ENCODE data around the gene PLEKHA7. TPM values are rescaled to one million over a fixed set of nuclear protein-coding genes. Genes with fewer than 3 reads are reported as not detected.

Gene PLEKHA7
- total RNA-seq, 1 donor from 2014 or later: 25.3 TPM

GRCh38 chr11:16945671-16946469, 68.3 kb downstream of the PLEKHA7 start:
- Histone ChIP-seq H3K36me3 (ENCODE audit: control insufficient read depth, insufficient read depth, low read length) (no peaks in the 10 kb centered on the region), H3K27me3 (ENCODE audit: control insufficient read depth, insufficient read depth, low read length) (no peaks in the 10 kb centered on the region), H3K4me3 (ENCODE audit: low read depth, low read length) (no peak overlapping the region)
- peak; percentile 93 for TF ChIP-seq CTCF (IDR thresholded peaks at IDR 0.05; ENCODE audit: insufficient read depth, low read length, poor library complexity, severe bottlenecking)
- no peak for DNase-seq (ENCODE audit: low read depth)

GRCh38 chr11:16942911-16943310, 71.3 kb downstream of the PLEKHA7 start:
- H3K36me3 ChIP-seq (ENCODE audit: control insufficient read depth, insufficient read depth, low read length): no peaks in the 10 kb centered on the region
- no peak for TF ChIP-seq CTCF (IDR thresholded peaks at IDR 0.05; ENCODE audit: insufficient read depth, low read length, poor library complexity, severe bottlenecking)
- H3K27me3 ChIP-seq (ENCODE audit: control insufficient read depth, insufficient read depth, low read length): no peaks in the 10 kb centered on the region
- no peak for DNase-seq (ENCODE audit: low read depth)
- H3K4me3 ChIP-seq (ENCODE audit: low read depth, low read length): no peak overlapping the region

GRCh38 chr11:16942342-16942741, 71.9 kb downstream of the PLEKHA7 start:
- no peak for TF ChIP-seq CTCF (IDR thresholded peaks at IDR 0.05; ENCODE audit: insufficient read depth, low read length, poor library complexity, severe bottlenecking)
- H3K36me3 ChIP-seq (ENCODE audit: control insufficient read depth, insufficient read depth, low read length): no peaks in the 10 kb centered on the region
- no peak for DNase-seq (ENCODE audit: low read depth)
- H3K4me3 ChIP-seq (ENCODE audit: low read depth, low read length): no peak overlapping the region
- H3K27me3 ChIP-seq (ENCODE audit: control insufficient read depth, insufficient read depth, low read length): no peaks in the 10 kb centered on the region

- TF ChIP-seq CTCF (IDR thresholded peaks at IDR 0.05; ENCODE audit: insufficient read depth, low read length, poor library complexity, severe bottlenecking): no peak
- no peaks in the 10 kb centered on the region for H3K27me3 ChIP-seq (ENCODE audit: control insufficient read depth, insufficient read depth, low read length)
- no peaks in the 10 kb centered on the region for H3K36me3 ChIP-seq (ENCODE audit: control insufficient read depth, insufficient read depth, low read length)
- H3K4me3 ChIP-seq (ENCODE audit: low read depth, low read length): no peak overlapping the region
- no peak for DNase-seq (ENCODE audit: low read depth)
These were observed 72.3 kb downstream of the PLEKHA7 start for GRCh38 chr11:16941935-16942334.

DNA sequence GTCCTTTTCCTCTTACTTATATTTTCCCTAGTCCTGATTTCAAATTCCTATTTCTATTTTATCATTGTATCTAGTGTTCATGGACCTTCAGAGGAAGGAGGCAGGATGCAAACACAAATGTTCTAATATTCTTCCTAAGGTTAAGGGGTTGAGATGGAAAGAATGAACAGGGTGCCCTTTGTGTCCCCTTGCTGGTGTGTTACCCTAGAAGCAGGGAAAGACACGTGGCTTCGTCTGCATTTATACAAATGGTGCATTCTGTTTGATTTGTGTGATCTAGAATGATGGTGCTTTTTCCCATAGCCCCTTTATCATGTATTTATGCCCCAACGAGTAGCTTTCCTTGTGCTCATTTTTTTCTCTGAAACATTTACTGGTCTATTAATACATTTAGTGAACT, 76.2 kb downstream of the PLEKHA7 start:
- H3K36me3 ChIP-seq (ENCODE audit: control insufficient read depth, insufficient read depth, low read length): no peaks in the 10 kb centered on the region
- no peak overlapping the region for H3K4me3 ChIP-seq (ENCODE audit: low read depth, low read length)
- no peak for TF ChIP-seq CTCF (IDR thresholded peaks at IDR 0.05; ENCODE audit: insufficient read depth, low read length, poor library complexity, severe bottlenecking)
- H3K27me3 ChIP-seq (ENCODE audit: control insufficient read depth, insufficient read depth, low read length): no peaks in the 10 kb centered on the region
- no peak for DNase-seq (ENCODE audit: low read depth)

GRCh38 chr11:16936643-16937042, 77.6 kb downstream of the PLEKHA7 start:
- H3K36me3 ChIP-seq (ENCODE audit: control insufficient read depth, insufficient read depth, low read length): no peaks in the 10 kb centered on the region
- DNase-seq (ENCODE audit: low read depth): no peak

More at GRCh38 chr11:16936643-16937042, 77.6 kb downstream of the PLEKHA7 start:
- TF ChIP-seq CTCF (IDR thresholded peaks at IDR 0.05; ENCODE audit: insufficient read depth, low read length, poor library complexity, severe bottlenecking): no peak
- Histone ChIP-seq H3K27me3 (ENCODE audit: control insufficient read depth, insufficient read depth, low read length) (no peaks in the 10 kb centered on the region), H3K4me3 (ENCODE audit: low read depth, low read length) (no peak overlapping the region)
